ENCODE results near the gene ARSD.
"Not testable (repeated sequence)": the region's sequence is repeated elsewhere in the genome, so short reads cannot be mapped to it uniquely, and the experiment has no call there.

The ARSD gene

DNA sequence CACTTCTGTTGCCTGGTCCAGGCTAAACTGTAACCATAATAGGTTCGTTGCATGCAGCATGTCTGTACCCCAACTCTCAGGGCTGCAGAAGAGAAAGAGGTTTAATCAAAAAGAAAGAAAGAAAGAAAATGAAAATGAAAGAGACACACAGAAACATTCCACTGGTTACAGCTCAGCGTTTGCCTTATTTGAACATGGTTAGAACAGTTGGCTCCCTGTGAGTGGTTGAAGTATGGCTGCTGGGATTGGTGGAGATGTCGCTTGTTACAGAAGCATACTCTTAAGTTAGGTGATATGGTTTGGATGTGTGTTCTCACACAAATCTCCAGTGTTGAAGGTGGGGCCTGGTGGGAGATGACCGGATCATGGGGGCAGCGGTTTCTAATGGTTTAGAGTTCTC is 36.3 kb downstream of the ARSD start:
- DNase-seq (ENCODE audit: low spot score), result no peak

DNA sequence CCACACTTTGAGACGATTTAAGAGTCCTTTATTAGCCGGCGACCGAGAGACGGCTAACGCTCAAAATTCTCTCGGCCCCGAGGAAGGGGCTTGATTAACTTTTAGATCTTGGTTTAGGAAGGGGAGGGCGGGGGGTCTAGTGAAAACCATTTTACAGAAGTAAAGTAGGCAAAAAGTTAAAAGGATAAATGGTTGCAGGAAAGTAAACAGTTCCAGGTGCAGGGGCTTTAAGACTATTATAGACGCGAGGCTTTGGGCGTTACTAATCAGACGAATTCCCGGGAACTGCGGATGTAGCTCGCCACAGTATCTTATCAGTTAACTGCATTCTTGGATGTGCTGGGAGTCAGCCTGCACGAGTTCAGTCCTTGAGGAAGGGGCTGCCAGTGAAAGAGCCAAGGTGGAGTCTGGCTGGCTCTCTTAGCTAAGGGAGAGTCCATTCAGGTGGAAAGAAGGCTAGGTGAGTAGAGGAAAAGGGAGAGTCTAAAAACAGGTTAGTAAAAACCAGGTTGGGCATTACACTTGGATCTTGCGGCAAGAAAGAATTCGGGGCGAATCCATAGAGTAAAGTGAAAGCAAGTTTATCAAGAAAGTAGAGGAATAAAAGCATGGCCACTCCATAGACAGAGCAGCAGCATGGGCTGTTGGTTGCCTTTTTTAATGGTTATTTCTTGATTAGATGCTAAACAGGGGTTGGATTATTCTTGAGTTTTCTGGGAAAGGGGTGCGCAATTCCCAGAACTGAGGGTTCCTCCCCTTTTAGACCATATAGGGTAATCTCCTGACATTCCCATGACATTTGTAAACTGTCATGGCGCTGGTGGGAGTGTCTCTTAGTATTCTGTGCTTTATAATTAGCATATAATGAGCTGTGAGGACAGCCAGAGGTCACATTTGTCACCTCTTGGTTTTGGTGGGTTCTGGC is 38.3 kb downstream of the ARSD start:
- not testable (repeated sequence) for DNase-seq (ENCODE audit: low spot score)

- DNase-seq (ENCODE audit: low spot score), result not testable (repeated sequence)
Measured at GRCh38 chrX:2889706-2890490, 39.2 kb downstream of the ARSD start.

GRCh38 chrX:2889045-2889605 is 40.0 kb downstream of the ARSD start:
- DNase-seq (ENCODE audit: low spot score), result no peak

DNA sequence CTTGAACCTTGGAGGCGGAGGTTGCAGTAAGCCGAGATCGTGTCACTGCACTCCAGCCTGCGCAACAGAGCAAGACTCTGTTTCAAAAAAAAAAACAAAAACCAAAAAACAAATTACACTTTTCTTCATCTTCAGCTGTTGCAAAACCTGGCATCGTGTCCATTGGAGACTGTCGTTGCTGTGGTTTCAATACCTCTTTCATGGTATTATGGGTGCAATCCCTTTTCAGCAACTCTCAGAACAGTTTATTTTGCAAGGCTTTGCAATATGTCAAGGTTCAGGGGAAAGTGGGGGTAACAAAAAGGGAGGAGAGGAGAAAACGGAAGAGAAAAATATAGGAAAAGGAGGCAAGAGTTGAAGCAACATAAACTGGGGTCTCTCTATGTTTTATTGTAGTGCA is 40.8 kb downstream of the ARSD start:
- no peak for DNase-seq (ENCODE audit: low spot score)

DNA sequence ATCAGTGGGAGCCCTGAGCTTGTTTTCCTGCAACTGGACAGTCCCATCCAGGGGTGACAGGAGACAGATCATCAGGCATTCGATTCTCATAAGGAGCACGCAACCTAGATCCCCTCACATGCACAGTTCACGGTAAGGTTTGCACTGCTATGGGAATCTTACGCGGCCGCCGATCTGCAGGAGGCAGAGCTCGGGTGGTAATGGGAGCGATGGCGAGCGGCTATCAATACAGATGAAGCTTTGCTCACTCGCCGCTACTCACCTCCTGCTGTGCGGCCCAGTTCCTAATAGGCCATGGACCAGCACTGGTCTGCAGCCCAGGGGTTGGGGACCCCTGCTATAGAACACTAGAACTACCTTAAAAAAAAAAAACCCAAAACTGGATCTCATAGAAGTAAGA is 45.4 kb downstream of the ARSD start:
- no peak for DNase-seq (ENCODE audit: low spot score)

- DNase-seq (ENCODE audit: low spot score), result no peak
Measured at GRCh38 chrX:2879670-2880069, 49.5 kb downstream of the ARSD start.

DNA sequence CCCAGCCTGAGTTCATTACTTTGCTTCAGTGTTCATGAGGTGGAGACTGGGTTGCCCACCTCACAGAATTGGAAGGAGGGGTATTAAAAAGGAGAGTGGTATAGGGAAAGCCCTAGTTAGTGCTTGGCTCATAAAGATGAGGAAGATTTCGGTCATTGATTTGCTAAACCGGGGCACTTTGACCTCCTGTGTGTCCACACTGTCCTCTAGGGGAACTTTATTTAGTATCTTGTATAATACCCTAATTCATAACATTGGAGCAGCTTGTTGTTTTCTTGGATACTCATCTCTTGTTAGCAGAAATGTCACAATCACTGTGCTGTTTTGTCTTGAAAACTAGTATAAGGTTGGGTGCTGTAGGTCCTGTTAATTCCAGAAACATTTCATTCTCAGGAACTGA is 50.6 kb downstream of the ARSD start:
- DNase-seq (ENCODE audit: low spot score), result no peak

DNA sequence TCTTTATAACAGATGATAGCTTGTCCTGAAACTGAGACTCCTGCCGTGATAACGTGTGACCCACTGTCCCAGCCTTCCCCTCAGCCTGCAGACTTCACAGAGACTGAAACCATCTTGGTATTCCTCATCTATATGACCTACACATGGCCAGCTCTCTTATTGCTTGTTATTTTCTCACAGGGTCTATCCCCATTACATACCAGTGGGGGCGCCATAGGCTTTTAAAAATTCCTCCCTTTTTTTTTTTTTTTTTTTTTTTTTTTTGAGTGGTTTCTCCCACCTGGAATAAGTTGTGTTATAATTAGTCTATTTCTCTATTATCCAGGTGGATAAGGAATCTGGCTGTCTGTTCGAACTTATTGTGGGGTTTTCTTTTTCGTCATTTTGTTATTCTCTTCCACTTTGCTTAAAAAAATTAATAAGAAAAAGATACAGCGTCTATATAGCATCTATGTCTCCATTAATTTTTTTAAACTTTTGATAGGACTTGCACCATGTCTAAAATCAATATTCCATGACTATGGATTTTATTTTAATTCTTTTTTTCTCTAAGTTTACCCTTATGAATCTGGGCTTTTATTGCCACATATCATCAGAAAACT is 53.2 kb downstream of the ARSD start:
- no peak for DNase-seq (ENCODE audit: low spot score)

DNA sequence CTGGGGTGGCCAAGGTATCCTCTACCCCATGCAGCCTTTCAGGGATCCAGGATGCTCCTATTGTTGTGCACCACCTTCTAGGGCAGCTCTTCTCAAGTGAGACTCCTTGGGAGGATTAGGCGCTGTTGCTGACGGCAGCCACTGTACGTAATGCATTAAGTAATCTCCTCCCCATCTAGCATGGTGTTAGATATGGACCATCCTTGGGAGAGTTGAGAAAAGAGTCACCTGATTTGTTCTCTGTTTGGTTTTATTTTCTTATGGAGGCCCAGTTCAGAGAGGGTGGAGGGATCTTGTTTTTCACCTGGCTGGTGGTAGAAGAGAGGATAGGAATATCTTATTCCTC is 54.0 kb downstream of the ARSD start:
- no peak for DNase-seq (ENCODE audit: low spot score)

DNA sequence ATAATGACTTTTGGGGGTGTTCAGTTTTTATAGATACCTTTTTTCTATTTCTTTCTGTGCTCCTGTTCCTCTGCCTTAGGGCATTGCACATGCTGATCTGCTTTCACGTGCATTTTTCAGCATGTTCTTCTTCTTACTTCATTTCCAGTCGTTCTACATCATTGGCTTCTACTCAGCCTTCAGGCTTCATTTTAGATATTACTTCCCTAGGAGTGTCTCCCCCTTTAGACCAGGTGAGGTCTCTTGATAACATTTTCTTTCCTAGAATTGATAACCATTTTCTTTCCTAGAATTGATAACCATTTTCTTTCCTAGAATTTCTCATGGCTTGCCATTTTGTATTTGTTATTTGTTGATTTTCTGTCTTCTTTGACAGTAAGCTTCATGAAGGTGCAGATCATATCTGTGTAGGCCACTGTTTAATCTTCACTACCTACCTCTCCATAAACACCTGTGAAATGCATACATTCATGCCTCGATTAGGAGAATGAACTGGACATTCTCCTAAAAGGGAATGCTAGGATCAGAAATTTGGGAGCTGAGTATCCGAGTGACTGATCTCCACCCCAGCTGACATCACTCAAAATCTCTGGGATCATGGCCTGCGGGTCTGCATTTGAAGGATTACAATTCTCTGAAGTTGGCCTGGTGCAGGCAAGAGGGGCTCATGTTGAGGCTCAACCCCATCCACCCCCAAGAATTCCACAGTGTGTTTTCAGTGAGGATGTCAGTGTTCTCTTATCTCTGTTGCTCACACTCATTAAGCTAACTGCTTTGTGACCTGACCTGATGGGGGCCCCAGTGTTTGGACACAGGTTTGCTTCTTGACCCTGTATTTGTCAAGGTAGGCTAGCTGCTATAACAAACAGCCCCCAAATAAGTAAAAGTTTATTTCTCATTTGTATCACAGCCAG is 54.7 kb downstream of the ARSD start:
- DNase-seq (ENCODE audit: low spot score), result no peak

GRCh38 chrX:2872671-2873277 is 56.4 kb downstream of the ARSD start:
- no peak for DNase-seq (ENCODE audit: low spot score)

DNA sequence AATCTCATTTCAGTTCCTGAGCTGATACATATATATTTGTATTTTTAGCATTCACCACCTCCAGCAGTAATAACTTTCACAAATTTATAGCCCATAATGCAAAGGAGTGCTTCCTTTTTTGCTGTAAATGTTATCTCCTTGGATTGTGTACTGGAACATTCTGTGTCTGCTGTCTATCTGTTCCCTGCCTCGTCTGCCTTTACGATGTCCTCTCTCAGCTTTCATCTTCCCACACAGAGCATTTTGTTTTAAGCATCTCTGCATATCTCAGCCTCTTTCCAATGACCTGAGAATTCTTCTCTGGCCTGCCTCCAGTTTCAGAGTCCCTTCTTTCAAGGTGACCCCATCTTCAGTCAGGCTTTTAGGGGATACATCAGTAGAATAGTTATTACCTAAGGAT is 57.3 kb downstream of the ARSD start:
- no peak for DNase-seq (ENCODE audit: low spot score)

GRCh38 chrX:2870650-2871049 is 58.5 kb downstream of the ARSD start:
- DNase-seq (ENCODE audit: low spot score), result no peak

GRCh38 chrX:2867206-2867605 is 61.9 kb downstream of the ARSD start:
- DNase-seq (ENCODE audit: low spot score), result no peak

- DNase-seq (ENCODE audit: low spot score), result no peak
Measured at GRCh38 chrX:2863646-2864045, 65.5 kb downstream of the ARSD start.

GRCh38 chrX:2862404-2862803 is 66.7 kb downstream of the ARSD start:
- DNase-seq (ENCODE audit: low spot score), result no peak

- no peak for DNase-seq (ENCODE audit: low spot score)
Measured at GRCh38 chrX:2859197-2859797, 69.8 kb downstream of the ARSD start.

- no peak for DNase-seq (ENCODE audit: low spot score)
Measured at GRCh38 chrX:2857566-2857965, 71.6 kb downstream of the ARSD start.

GRCh38 chrX:2855761-2856160 is 73.4 kb downstream of the ARSD start:
- no peak for DNase-seq (ENCODE audit: low spot score)

DNA sequence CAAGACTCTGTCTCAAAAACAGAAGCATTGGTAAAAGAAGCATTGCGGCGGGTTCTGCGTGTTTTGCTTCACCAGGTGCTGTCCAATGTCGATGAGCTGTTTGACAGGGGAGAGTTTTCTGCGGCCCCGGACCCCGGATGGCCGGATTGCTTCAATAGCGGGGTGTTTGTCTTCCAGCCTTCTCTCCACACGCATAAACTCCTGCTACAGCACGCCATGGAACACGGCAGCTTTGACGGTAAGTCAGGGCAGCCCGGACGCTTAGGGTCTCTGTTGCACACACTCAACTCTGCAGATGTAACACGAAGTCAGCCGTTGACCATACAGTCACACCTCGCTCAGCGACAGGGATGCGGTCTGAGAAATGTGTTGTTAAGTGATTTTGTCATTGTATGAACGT is 74.2 kb downstream of the ARSD start:
- DNase-seq (ENCODE audit: low spot score), result no peak

All from HuH-7 (cell line).